ENCODE data around the gene DOCK3.
A peak's percentile ranks its signal among the peaks of the same experiment; 100 is the strongest.
"Not testable (repeated sequence)": the region's sequence is repeated elsewhere in the genome, so short reads cannot be mapped to it uniquely, and the experiment has no call there.

Gene DOCK3

GRCh38 chr3:50660386-50660785 lies 14.3 kb upstream of the DOCK3 start:
- peaks cover 12% of the 10 kb centered on the region for H3K4me1 Mint-ChIP-seq
- H3K27me3 Mint-ChIP-seq = peaks cover 13% of the 10 kb centered on the region
- ATAC-seq = no peak
- no peak overlapping the region for H3K27ac Mint-ChIP-seq
- H3K9me3 Mint-ChIP-seq = no peaks in the 10 kb centered on the region
- H3K4me3 Mint-ChIP-seq = no peak overlapping the region
- DNase-seq = no peak

DNA sequence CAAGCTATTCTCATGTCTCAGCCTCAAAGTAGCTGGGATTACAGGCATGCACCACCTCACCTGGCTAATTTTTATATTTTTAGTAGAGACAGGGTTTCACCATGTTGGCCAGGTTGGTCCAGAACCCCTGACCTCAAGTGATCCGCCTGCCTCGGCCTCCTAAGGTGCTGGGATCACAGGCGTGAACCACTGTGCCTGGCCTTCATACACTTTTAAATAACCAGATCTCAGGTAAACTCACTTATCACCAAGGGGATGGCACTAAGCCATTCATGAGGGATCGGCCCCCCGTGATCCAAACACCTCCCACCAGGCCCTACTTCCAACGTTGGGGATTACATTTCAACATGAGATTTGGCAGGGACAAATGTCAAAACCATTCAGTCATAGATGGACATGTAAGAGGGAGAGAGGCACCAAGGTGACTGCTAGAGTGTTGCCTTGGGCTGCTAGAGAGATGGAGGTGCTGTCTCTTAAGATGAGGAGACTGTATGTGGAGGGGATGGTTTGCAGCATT lies 13.3 kb upstream of the DOCK3 start:
- Mint-ChIP-seq H3K4me1 (peaks cover 17% of the 10 kb centered on the region), H3K27ac (peak overlapping the region in 1 of 2 donors; percentile 7), H3K27me3 (peaks cover 13% of the 10 kb centered on the region)

GRCh38 chr3:50662408-50662807 lies 12.3 kb upstream of the DOCK3 start:
- ATAC-seq = no peak
- no peaks in the 10 kb centered on the region for H3K9me3 Mint-ChIP-seq
- peaks cover 13% of the 10 kb centered on the region for H3K27me3 Mint-ChIP-seq
- no peak overlapping the region for H3K4me3 Mint-ChIP-seq
- H3K27ac Mint-ChIP-seq = peak overlapping the region in 1 of 2 donors; percentile 72
- H3K4me1 Mint-ChIP-seq = peaks cover 28% of the 10 kb centered on the region
- peak in 1 of 2 donors; percentile 1 for DNase-seq

More for the DNA sequence above, 13.3 kb upstream of the DOCK3 start:
- DNase-seq (peak in 1 of 2 donors; percentile 7), ATAC-seq (no peak)
- Mint-ChIP-seq H3K4me3 (no peak overlapping the region), H3K9me3 (no peaks in the 10 kb centered on the region)

DNA sequence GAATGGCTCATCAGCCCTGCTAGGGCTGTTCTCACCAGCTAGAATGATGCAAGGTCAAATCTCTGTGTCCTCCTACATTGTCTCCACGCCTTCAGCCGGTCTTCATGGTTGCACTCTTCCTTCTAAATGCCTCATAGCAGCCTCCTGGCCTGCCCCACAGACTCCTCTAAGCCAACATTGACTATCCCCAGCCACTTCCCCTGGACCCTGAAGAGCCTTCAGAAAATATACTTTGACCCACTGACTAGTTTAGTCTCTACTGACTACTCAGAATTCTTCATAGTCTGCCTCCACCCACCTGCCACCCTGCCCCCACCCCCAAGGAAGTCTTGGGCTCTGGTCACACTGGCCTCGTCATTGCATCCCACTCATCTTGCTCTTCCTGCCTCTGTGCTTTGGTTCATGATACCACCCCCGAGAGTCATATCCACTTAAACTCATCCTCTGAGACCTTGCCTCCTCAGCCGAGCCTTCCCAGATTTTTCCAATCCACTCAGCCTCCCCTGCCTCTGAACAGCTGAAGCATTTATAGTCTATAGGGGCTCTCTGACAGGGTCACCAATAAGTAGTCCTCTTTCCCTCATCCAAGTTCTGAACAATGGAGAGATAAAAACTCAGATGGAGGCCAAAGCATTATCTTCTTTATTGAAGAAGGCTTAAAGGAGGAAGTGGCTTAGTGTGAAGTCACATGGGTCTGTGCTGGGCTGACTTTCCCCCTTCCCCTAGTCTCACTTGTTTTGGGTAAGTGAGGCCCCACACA lies 9.5 kb upstream of the DOCK3 start:
- H3K4me3 Mint-ChIP-seq = peak overlapping the region in 1 of 2 donors; percentile 41
- DNase-seq (peak in 1 of 2 donors; percentile 9), ATAC-seq (peak; percentile 58)
- H3K27ac Mint-ChIP-seq = peak overlapping the region; percentile 14 to 38
- H3K27me3 Mint-ChIP-seq = peaks cover 13% of the 10 kb centered on the region
- H3K4me1 Mint-ChIP-seq = peaks cover 32% of the 10 kb centered on the region
- H3K9me3 Mint-ChIP-seq = no peaks in the 10 kb centered on the region

DNA sequence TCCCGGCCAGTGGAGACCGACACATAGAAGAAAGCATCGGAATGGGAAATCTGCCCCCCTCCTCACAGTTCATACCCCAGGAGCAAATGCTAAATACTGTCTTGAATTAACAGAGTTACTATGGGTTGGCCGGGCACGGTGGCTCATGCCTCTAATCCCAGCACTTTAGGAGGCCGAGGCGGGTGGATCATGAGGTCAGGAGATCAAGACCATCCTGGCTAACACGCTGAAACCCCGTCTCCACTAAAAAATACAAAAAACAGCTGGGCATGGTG lies 8.9 kb upstream of the DOCK3 start:
- peaks cover 13% of the 10 kb centered on the region for H3K27me3 Mint-ChIP-seq
- H3K27ac Mint-ChIP-seq, H3K9me3 Mint-ChIP-seq, ATAC-seq: not testable (repeated sequence)
- peaks cover 32% of the 10 kb centered on the region for H3K4me1 Mint-ChIP-seq
- peak overlapping the region in 1 of 2 donors; percentile 41 for H3K4me3 Mint-ChIP-seq
- DNase-seq = peak in 1 of 2 donors; percentile 1

- no peak for DNase-seq
- Mint-ChIP-seq H3K9me3 (no peaks in the 10 kb centered on the region), H3K4me1 (peaks cover 32% of the 10 kb centered on the region), H3K27me3 (peaks cover 10% of the 10 kb centered on the region), H3K27ac (peak overlapping the region; percentile 27 to 42), H3K4me3 (peak overlapping the region in 1 of 2 donors; percentile 51)
- ATAC-seq = no peak
Measured at GRCh38 chr3:50666837-50667236, 7.9 kb upstream of the DOCK3 start.

DNA sequence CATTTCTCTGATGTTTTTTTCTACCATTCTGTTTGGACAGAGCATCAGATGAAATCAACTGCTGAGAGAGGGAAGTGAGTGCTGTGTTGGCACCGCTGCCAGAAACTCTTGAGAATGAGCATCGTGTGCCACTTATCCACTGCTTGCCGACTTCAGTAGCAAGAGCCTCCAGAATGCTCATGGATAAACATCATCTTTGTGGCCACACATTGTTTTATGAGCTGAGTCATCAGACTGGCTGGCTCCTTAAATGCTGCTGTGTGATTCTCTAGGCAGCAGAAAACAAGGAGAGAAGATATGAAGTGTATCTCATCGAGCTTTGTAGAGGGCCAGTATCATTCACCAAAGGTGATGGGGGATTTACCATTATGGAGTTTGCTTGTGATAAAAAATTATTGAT lies 3.4 kb upstream of the DOCK3 start:
- no peak overlapping the region for H3K27ac Mint-ChIP-seq
- ATAC-seq = no peak
- no peak for DNase-seq
- H3K4me3 Mint-ChIP-seq = no peak overlapping the region
- H3K27me3 Mint-ChIP-seq = peaks cover 28% of the 10 kb centered on the region
- no peaks in the 10 kb centered on the region for H3K9me3 Mint-ChIP-seq
- peaks cover 23% of the 10 kb centered on the region for H3K4me1 Mint-ChIP-seq

- H3K4me1 Mint-ChIP-seq = peaks cover 10% of the 10 kb centered on the region
- ATAC-seq (no peak), DNase-seq (no peak)
- H3K27me3 Mint-ChIP-seq = peaks cover 28% of the 10 kb centered on the region
- H3K9me3 Mint-ChIP-seq = no peaks in the 10 kb centered on the region
- no peak overlapping the region for H3K27ac Mint-ChIP-seq
- no peak overlapping the region for H3K4me3 Mint-ChIP-seq
Measured at GRCh38 chr3:50672656-50673055, 2.1 kb upstream of the DOCK3 start.

DNA sequence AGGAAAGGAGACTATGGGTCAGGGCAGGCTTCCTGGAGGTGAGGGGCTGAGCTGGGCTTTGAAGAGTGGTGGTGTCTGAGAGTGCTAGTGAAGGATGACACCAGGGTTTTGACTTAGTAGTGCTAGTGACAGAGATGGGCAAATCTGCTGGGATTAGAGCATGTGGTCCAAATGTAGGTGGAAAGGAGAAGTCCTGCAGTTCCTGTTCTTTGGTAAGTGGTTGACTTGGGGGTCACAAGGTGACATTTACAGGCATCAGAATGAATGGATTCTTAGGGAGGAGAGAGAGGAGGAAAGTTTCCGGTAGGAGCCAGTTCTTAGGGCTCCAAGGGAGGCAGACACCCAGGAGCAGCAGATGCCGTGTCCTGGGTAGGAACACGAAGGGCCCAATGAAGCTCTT lies 796 bp upstream of the DOCK3 start:
- ATAC-seq (no peak), DNase-seq (no peak)
- Mint-ChIP-seq H3K4me3 (peak overlapping the region; percentile 61 to 62), H3K4me1 (peaks cover 8% of the 10 kb centered on the region), H3K27ac (peak overlapping the region in 1 of 2 donors; percentile 67), H3K9me3 (no peaks in the 10 kb centered on the region), H3K27me3 (peaks cover 37% of the 10 kb centered on the region)

- Mint-ChIP-seq H3K9me3 (no peaks in the 10 kb centered on the region), H3K4me3 (peak overlapping the region; percentile 67 to 79), H3K4me1 (peaks cover 8% of the 10 kb centered on the region), H3K27ac (peak overlapping the region; percentile 27 to 86), H3K27me3 (peaks cover 43% of the 10 kb centered on the region)
- DNase-seq = peak; percentile 68 to 77
- ATAC-seq = peak; percentile 83
Measured at GRCh38 chr3:50675179-50676030, 678 bp downstream of the DOCK3 start.

DNA sequence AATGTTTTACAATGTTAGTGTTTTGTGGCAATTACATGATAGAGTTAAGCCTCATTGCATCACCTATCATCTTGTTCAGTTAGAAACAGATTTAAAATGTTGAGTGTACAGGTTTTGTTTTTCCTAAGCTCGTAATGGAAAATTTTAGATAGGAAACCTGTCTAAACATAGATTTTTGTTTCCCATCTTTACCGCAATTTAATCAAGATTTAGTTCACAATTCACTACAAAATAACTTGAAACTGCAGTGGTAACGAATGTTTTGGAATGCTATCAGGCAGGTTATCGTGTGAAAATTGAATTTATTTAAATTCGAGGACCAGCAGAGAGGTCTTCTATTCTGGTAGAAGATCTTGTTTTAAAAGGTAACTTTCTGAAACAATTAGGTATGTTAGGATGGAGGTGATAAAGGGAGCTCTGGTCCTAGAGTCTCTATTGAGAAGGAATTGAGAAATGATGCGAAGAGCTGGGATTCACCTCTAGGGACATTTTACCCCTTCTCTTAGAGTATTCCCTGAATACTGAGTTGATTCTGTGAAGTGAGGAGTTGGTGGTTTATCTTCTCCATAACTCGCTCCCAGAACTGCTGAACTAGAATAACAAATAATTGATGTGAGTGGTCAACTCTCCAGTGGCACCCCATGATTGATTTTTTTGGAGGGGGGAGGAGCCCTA lies 1.4 kb downstream of the DOCK3 start:
- Mint-ChIP-seq H3K27me3 (peaks cover 43% of the 10 kb centered on the region), H3K27ac (peak overlapping the region in 1 of 2 donors; percentile 21), H3K4me1 (peaks cover 8% of the 10 kb centered on the region), H3K4me3 (peak overlapping the region in 1 of 2 donors; percentile 79), H3K9me3 (no peaks in the 10 kb centered on the region)
- ATAC-seq (no peak), DNase-seq (no peak)

GRCh38 chr3:50687127-50687751 lies 12.5 kb downstream of the DOCK3 start:
- ATAC-seq (no peak), DNase-seq (no peak)
- no peaks in the 10 kb centered on the region for H3K4me1 Mint-ChIP-seq
- H3K9me3 Mint-ChIP-seq = no peaks in the 10 kb centered on the region
- no peak overlapping the region for H3K27ac Mint-ChIP-seq
- H3K27me3 Mint-ChIP-seq = peaks cover 7% of the 10 kb centered on the region
- no peak overlapping the region for H3K4me3 Mint-ChIP-seq

- Mint-ChIP-seq H3K4me1 (no peaks in the 10 kb centered on the region), H3K9me3 (no peaks in the 10 kb centered on the region), H3K27ac (no peak overlapping the region), H3K4me3 (no peak overlapping the region), H3K27me3 (peaks cover 7% of the 10 kb centered on the region)
- no peak for DNase-seq
- ATAC-seq = no peak
Measured at GRCh38 chr3:50687916-50688315, 13.2 kb downstream of the DOCK3 start.

DNA sequence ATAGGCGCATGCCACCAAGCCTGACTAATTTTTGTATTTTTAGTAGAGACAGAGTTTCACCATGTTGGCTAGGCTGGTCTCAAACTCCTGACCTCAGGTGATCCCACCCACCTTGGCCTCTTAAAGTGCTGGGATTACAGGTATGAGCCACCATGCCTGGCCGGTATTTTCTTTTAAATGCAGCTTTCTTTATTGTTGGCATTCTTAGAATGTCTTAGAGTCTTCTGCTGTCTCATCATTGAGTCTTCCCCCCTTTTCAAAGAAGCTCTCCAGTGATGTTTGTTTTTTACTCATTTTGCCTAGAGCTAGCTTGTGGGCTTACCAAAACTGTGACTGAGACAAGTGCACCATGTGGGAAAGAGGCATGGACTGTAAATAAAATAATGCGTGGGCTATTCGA lies 13.9 kb downstream of the DOCK3 start:
- DNase-seq, H3K4me3 Mint-ChIP-seq, H3K27ac Mint-ChIP-seq, H3K9me3 Mint-ChIP-seq, H3K27me3 Mint-ChIP-seq, ATAC-seq, H3K4me1 Mint-ChIP-seq: not testable (repeated sequence)

DNA sequence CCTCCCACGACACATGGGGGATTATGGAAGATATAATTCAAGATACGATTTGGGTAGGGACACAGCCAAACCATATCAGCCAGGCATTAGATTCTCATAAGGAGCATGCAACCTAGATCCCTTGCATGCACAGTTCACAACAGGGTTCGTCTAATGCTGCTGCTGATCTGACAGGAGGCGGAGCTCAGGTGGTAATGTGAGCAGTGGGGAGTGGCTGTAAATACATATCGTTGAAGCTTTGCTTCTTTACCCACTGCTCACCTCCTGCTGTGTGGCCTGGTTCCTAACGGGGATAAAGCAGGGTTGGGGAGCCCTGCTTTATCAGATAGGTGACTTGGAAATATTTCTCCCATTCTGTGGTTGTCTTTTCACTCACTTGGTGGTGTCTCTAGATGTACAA lies 14.8 kb downstream of the DOCK3 start:
- no peaks in the 10 kb centered on the region for H3K9me3 Mint-ChIP-seq
- H3K27me3 Mint-ChIP-seq = no peaks in the 10 kb centered on the region
- no peak overlapping the region for H3K4me3 Mint-ChIP-seq
- no peaks in the 10 kb centered on the region for H3K4me1 Mint-ChIP-seq
- no peak overlapping the region for H3K27ac Mint-ChIP-seq
- ATAC-seq (no peak), DNase-seq (no peak)
